GM18519 (cell line): Measurements from ENCODE around the gene SAMD14.

Source experiments
- ATAC-seq: cut with Tn5 transposase; IDR thresholded peaks from one replicate; pipeline ENCODE4 v1.9.1; 2021; ENCODE audit warnings: mild to moderate bottlenecking, moderate library complexity; ENCODE audit not compliant: unreplicated experiment, low FRiP score

The SAMD14 gene

GRCh38 chr17:50129728-50130558 lies at the start of gene SAMD14:
Gene SAMD14 (minus strand): TSS chr17:50130160. CDS start chr17:50124959, 5,201 bp downstream.
- ATAC-seq: no peak

DNA sequence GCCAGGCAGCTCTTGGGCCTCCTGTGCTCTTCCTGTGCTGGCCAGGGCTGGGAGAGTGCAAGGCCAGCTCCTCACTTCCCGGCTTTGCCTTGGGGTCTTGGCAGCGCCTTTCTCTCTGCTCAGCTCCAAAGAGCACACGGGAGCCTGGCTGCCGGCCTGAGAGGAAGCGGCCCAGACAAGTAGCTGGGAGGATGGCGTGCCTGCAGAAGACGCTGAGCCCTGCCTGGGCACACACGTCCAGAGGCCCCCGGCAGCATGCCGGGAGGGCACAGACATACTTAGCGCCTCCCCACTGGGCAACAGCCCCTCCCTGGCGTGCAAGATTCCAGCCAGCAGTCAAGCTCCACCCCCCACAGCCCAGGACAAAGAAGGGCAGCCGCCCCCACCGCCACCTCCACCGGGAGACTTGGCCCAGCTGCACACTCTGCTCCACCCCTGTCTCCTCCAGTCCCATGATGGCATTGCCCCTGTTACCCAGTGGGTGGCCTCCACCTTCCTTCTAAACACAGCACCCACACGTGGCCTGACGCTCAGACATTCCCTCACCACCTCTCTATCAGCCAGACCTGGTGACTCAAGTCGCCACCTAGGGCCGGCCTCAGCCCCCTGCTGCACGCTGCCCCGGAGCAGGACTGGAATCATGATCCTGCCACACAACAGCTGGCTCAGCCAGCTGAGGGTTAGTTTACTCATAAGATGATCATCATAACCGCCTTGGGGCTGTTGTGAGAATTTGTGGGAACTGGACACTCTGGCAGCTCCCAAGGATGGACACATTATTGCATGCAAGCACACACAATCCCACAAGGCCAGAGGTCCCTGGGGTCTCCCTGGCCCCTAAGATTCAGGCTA lies 48.2 kb upstream of the SAMD14 start:
- ATAC-seq: no peak

- ATAC-seq: no peak
Measured at GRCh38 chr17:50177476-50177875, 47.5 kb upstream of the SAMD14 start.

DNA sequence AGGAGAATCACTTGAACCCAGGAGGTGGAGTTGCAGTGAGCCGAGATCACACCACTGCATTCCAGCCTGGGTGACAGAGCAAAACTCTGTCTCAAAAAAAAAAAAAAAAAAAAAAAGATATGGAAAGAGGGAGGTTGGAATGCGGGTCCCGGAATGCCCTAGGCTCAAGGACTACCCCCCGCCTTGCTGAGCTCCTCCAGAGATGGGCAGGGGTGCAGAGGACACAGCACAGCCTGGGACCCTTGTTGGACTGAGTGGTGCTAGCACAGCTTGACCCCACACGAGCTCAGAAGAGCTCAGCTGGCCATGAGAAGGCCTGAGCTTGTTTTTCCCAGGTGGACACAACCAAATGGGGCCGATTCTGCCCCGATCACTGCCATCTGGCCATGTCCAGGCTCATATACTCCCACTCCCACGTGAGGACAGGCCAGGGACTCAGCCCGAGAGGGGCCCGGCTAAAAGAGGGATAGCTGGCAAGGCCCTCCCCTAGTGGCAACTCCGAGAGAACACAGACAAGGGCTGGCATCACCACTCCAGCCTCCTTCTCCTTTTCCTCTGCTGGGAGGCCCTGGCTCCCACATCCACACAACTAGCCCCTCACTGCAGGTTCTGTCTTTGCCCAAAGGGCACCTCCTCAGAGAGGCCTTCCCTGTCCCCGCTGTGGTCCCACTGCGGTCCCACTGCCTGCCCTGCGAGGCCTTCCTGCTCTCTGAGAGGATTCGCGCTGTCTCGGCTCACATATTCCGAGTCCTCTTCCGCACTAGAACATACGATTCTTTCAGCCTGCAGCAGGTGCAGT lies 46.8 kb upstream of the SAMD14 start:
- no peak for ATAC-seq

DNA sequence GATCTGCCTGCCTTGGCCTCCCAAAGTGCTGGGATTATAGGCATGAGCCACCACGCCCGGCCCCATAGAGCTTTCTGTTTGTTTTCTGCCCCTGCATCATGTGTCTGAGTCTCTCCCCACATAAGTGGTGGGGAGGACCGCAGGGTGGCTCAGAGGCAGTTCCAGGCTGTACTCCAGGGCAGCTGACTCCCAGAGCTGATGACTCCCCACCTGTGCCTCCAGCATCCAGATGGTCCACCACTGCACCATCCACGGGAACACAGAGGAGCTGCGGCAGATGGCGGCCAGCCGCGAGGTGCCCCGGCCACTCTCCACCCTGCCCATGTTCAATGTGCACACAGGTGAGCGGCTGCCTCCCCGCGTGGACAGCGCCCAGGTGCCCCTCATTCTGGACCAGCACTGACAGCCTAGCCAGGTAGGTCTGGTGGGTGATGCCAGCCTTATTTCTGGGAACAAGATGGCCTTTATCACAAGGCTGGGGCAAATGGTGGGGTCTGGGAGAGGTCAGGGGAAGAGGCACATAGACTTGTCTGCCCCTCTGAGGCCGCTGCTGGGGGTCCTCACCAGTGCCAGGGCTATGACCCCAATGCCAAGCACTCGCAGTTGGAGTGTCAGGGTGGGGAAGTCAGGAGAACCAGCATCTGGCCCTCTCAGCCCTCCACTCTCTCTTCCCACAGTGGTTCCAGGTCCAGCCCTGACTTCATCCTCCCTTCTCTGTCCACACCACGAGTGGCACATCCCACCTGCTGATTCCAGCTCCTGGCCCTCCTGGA lies 45.3 kb upstream of the SAMD14 start:
- no peak for ATAC-seq

GRCh38 chr17:50174444-50174843 lies 44.5 kb upstream of the SAMD14 start:
- no peak for ATAC-seq

DNA sequence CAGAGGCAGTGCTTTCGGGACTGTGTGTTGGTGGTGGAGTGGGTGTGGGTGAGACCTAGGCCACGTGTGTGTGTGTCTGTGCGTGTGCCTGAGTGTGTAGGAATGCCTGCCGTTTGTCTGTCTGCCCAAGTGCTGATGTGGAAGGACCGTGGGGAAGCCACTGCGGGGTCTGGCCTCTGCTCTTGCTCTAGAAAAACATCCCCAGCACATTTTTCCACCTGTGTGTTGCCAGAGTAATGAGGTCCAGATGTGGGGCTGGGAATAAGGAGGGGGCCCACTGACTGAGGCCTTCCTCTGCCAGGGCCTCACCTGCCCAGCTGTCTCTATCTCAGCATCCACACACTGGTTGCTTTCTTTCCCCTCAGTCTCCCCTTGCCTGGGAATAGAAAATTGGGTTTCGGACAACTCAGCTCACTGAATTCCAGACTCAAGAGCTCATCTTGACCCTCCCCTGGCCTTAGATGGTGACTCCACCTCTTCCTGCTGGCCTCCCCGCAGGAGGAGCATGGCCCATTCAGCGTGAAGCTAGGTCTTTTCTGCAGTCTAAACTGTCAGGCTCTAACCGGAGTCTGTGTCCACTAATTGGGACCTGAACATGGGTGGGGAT lies 43.5 kb upstream of the SAMD14 start:
- no peak for ATAC-seq

GRCh38 chr17:50172936-50173334 lies 43.0 kb upstream of the SAMD14 start:
- ATAC-seq: no peak

DNA sequence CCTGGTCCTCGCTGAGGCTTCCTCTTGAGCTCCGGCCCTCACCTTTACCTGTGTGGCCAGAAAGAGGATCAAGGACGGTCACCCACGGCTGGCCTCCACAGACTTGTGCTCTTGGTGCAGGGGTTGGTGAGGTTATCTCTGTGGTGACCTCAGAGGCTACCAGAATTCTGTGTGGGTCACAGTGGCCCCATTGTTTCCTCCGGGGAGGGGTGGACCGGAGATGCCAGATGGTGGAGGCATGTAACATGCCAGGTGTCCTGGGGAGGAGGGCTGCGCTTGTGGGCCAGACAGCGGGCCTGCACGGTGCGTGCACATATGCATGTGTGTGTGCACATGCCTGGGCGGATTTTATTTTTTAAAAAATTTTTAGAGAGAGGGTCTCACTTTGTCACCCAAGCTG lies 42.2 kb upstream of the SAMD14 start:
- no peak for ATAC-seq

GRCh38 chr17:50171371-50172071 lies 41.6 kb upstream of the SAMD14 start:
- no peak for ATAC-seq

- peak; percentile 68 for ATAC-seq
Measured at GRCh38 chr17:50170662-50171370, 40.9 kb upstream of the SAMD14 start.

DNA sequence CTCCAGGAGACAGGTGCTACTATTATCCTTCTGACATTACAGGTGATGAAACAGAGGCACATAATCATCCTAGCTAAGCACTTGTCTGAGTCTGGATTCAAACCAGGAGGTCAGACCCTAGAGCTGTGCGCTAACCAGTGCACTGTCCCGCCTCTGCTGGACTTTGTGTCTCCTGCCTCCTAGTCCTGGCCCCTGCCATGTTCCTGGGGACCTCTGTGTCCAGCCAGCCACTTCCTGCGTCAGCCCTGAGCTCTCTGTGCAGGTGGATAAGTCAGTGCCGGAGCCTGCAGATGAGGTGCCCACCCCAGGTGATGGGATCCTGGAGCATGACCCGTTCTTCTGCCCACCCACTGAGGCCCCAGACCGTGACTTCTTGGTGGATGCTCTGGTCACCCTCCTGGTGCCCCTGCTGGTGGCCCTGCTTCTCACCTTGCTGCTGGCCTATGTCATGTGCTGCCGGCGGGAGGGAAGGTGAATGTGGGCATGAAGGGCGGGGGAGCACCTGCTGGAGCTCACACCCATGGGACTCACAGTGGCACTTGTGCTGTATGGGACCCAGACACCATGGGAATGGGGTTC lies 40.0 kb upstream of the SAMD14 start:
- no peak for ATAC-seq

DNA sequence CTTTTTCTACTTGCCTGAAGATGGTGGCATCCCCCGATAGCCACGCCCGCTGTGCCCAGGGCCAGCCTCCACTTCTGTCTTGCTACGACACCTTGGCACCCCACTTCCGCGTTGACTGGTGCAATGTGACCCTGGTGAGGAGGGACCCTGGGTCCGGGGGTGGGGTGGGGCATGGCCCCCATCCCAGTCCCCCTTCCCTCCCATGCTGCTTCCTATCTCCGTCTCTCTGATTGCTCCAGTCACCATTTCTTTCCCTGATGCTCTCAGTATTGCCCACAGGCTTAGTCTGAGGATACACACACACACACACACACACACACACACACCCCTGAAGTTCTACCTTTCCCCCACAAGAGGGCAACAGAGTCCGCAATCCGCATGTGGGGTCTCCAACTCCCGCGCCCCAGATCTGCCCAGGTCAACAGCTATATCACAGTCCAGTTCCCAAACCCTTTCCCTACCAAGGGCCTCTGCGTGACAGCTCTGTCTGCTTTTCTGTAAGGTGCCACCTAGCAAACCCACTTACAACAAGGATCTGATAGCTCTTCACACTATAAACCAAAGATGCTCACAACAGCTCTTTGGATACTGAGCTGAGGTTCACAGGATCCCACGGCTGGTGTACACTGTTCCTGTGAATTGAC lies 39.3 kb upstream of the SAMD14 start:
- ATAC-seq: no peak

GRCh38 chr17:50168319-50168718 lies 38.4 kb upstream of the SAMD14 start:
- no peak for ATAC-seq

GRCh38 chr17:50167371-50167770 lies 37.4 kb upstream of the SAMD14 start:
- no peak for ATAC-seq

GRCh38 chr17:50166518-50167181 lies 36.7 kb upstream of the SAMD14 start:
- no peak for ATAC-seq

DNA sequence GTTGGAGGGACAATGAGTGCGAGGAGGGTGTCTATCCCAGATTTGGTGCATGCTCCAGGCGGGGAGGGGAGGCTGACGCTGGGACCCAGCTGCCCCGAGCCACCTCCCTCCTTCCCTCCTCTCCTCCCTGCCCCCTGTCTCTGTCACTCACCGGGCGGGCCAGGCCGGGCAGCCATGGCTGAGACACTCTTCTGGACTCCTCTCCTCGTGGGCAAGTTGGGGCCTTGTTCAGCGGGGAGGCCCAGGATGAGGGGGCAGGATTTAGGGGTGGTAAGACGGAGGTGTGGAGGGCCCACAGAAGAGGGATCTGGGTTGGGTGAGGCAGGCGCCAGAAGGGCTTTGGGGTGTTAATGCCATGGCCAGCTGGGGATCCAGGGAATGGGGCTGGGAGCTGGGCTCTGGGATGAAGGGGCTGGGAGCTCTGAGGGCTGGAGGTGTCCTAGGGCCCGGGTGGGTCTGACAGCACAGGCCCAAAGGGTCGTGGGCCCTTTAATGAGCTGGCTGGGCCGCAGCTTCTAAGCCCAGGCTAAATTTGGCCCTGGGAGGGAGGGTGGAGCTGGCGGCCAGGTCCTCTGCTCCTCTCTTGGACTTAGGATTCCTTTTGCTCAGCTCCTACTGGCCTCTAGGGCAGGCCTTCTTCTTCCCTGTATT lies 36.0 kb upstream of the SAMD14 start, which contains the start of gene SGCA:
Gene SGCA, plus strand, starts transcription at position 139 of the 651 bp plus-strand sequence. Its CDS starts 36 bp downstream, at position 175.
- no peak for ATAC-seq
